AG10803 (cell line): ENCODE results near the gene ZNF628.

Experiments used
- DNase-seq: peaks from one replicate; pipeline ENCODE4 v3.0.0; 2010; ENCODE audit warnings: low read depth
- H3K4me3 ChIP-seq: 2 replicates; pipeline ENCODE4 v1.5.1; 2011; ENCODE audit warnings: mild to moderate bottlenecking, low read length, control low read depth
- TF ChIP-seq, protein P1 (sequence below): conservative IDR thresholded peaks from 2 replicates; pipeline ENCODE4 v1.5.1; 2011; ENCODE audit warnings: mild to moderate bottlenecking, low read length, control low read depth, inconsistent platforms

Gene ZNF628

DNA sequence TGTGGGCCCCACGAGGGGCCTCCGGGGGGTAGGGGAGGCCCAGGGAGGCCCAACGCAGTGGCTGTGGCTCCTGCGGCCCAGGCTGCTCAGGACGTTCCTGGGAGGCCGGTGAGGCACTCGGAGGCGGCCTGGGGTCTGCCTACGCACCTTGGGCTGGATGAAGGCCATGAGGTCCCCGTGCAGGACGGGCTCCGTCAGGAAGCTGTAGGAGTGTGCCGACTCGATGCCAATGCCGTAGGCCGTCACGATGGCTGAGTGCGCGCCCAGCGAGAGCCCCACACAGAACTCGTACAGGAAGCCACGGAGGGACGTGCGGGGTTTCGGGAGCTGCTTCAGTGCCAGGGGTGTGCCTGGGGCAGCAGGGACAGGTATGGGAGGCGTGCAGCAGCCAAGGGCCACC lies 54.6 kb downstream of the ZNF628 start:
- H3K4me3 ChIP-seq: no peak overlapping the region

More for the DNA sequence above, 54.6 kb downstream of the ZNF628 start:
- TF ChIP-seq, protein P1, sequence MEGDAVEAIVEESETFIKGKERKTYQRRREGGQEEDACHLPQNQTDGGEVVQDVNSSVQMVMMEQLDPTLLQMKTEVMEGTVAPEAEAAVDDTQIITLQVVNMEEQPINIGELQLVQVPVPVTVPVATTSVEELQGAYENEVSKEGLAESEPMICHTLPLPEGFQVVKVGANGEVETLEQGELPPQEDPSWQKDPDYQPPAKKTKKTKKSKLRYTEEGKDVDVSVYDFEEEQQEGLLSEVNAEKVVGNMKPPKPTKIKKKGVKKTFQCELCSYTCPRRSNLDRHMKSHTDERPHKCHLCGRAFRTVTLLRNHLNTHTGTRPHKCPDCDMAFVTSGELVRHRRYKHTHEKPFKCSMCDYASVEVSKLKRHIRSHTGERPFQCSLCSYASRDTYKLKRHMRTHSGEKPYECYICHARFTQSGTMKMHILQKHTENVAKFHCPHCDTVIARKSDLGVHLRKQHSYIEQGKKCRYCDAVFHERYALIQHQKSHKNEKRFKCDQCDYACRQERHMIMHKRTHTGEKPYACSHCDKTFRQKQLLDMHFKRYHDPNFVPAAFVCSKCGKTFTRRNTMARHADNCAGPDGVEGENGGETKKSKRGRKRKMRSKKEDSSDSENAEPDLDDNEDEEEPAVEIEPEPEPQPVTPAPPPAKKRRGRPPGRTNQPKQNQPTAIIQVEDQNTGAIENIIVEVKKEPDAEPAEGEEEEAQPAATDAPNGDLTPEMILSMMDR: no peak
- DNase-seq: no peak
